HG02840 (cell line): ENCODE data around the gene RIC8A.
"Not testable (repeated sequence)": the region's sequence is repeated elsewhere in the genome, so short reads cannot be mapped to it uniquely, and the experiment has no call there.

Experiments
- ATAC-seq: cut with Tn5 transposase; IDR thresholded peaks from one replicate; pipeline ENCODE4 v1.9.1; 2021; ENCODE audit warnings: mild to moderate bottlenecking, moderate library complexity, moderate number of reproducible peaks; ENCODE audit not compliant: unreplicated experiment, low FRiP score

The RIC8A gene

GRCh38 chr11:216081-216974 is 8.8 kb downstream of the RIC8A start:
- ATAC-seq: no peak

- no peak for ATAC-seq
Measured at GRCh38 chr11:217704-218103, 10.2 kb downstream of the RIC8A start.

- no peak for ATAC-seq
Measured at GRCh38 chr11:218815-219593, 11.5 kb downstream of the RIC8A start.

- ATAC-seq: not testable (repeated sequence)
Measured at GRCh38 chr11:220641-221215, 13.2 kb downstream of the RIC8A start.

GRCh38 chr11:221539-221938 is 14.0 kb downstream of the RIC8A start:
- no peak for ATAC-seq

- no peak for ATAC-seq
Measured at GRCh38 chr11:221998-222789, 14.7 kb downstream of the RIC8A start.

GRCh38 chr11:223026-223789 is 15.7 kb downstream of the RIC8A start:
- no peak for ATAC-seq

GRCh38 chr11:223884-224283 is 16.4 kb downstream of the RIC8A start:
- ATAC-seq: no peak

GRCh38 chr11:224424-224823 is 16.9 kb downstream of the RIC8A start:
- no peak for ATAC-seq

GRCh38 chr11:225734-226453 is 18.4 kb downstream of the RIC8A start:
- no peak for ATAC-seq

GRCh38 chr11:227824-228379 is 20.4 kb downstream of the RIC8A start:
- no peak for ATAC-seq

- no peak for ATAC-seq
Measured at GRCh38 chr11:230431-230830, 22.9 kb downstream of the RIC8A start.

- ATAC-seq: no peak
Measured at GRCh38 chr11:232783-233565, 25.5 kb downstream of the RIC8A start.

GRCh38 chr11:235180-235579 is 27.7 kb downstream of the RIC8A start:
- no peak for ATAC-seq

- ATAC-seq: no peak
Measured at GRCh38 chr11:235609-235996, 28.1 kb downstream of the RIC8A start.

GRCh38 chr11:235997-236773 is 28.7 kb downstream of the RIC8A start, which contains the start of gene SIRT3:
Gene SIRT3 (minus strand): TSS chr11:236342. CDS start chr11:236328, 14 bp downstream.
- ATAC-seq: peak; percentile 73
